ENCODE measurements around the gene UROC1.

GRCh38 chr3:126440709-126440995 lies 76.9 kb downstream of the UROC1 start:
- TF ChIP-seq CTCF (conservative IDR thresholded peaks at IDR 0.05; ENCODE audit: low read length): no peak
- no peak for TF ChIP-seq EZH2phosphoT487 (IDR thresholded peaks at IDR 0.05; ENCODE audit: borderline replicate concordance)

Data from Loucy (cell line).